Cardiac muscle cell (in vitro differentiated cells and primary cell): ENCODE measurements around the gene PHACTR3. TPM values are rescaled to one million over a fixed set of nuclear protein-coding genes. Genes with fewer than 3 reads are reported as not detected.

ENCODE experiments used
- DNase-seq, 2 donors: peaks; one replicate each; pipeline versions ENCODE4 v3.0.0 to v3.0.0-alpha.2; 2010 to 2017; ENCODE audit warnings: low read depth in 1 of 2, low spot score in 1 of 2
- H3K27ac ChIP-seq: fragments of 200-600 bp; sonication (generic); 2 replicates; pipeline ENCODE4 v1.5.1; 2016
- H3K27me3 ChIP-seq: fragments of 200-600 bp; sonication (generic); 2 replicates; pipeline ENCODE4 v1.6.0; 2016; ENCODE audit warnings: control low read depth
- H3K36me3 ChIP-seq: fragments of 200-600 bp; sonication (generic); 2 replicates; pipeline ENCODE4 v1.5.1; 2016; ENCODE audit warnings: control low read depth
- H3K4me1 ChIP-seq: fragments of 200-600 bp; sonication (generic); 2 replicates; pipeline ENCODE4 v1.8.1; 2017; ENCODE audit warnings: low read depth, mild to moderate bottlenecking, mixed run types
- H3K4me3 ChIP-seq: fragments of 200-600 bp; sonication (generic); 2 replicates; pipeline ENCODE4 v1.5.1; 2016; ENCODE audit warnings: mild to moderate bottlenecking
- H3K9me3 ChIP-seq: fragments of 200-600 bp; sonication (generic); 2 replicates; pipeline ENCODE4 v1.5.1; 2017; ENCODE audit warnings: low read depth, mild to moderate bottlenecking, control low read depth
- polyA plus RNA-seq: library from polyadenylated mRNA; unstranded; fragments of >200 nt; fragmentation: Nextera tagmentation; extraction: Ambion mirVana; gene quantifications from 2 replicates; pipeline ENCODE4 v1.2.1, GENCODE V29; 2016
- total RNA-seq: library from RNA; depleted of rRNA; stranded (reverse); fragments of >200 nt; gene quantifications from 2 replicates; pipeline ENCODE4 v1.2.3, GENCODE V29; 2016
- TF ChIP-seq, protein P1 (sequence below): IDR thresholded peaks from 2 replicates; pipeline ENCODE4 v1.5.1; 2012; ENCODE audit warnings: low read depth, mild to moderate bottlenecking, low read length

The PHACTR3 gene
- total and polyA plus RNA-seq, 2 experiments from 2014 or later, result 0.55 to 17.0 TPM

DNA sequence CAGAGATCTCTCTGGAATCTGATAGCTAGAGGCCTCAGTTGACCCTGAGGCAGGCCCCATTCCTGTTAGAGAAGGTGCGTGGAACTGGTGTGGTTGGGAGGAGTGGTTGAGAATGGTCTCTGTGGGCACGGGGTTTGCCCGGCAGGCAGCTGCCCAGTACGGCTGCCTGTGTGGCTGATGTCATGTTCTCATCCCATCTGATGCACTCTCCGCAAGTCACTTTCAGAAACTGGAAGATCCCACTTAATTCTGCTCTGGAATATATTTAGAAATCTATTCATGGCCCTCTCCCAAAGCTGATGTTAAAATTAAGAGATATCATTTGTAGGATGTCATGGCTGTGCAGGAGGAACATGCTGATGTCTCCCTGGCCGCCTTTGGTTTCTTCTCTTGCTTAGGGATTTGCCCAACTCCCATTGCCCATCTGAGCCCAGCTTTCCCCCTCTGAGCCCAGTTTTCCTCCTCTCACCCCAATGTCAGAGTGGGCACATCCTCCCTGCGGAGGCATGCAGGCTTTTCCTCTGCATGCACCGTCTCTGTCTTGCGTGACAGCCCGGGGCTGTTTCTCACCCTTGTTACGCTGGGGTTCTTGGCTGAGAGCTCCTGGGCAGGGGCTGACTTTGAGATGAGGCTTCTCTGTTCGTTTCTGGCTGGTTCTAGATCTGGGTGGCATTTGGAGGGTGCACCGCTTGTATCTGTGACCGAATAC, 21.0 kb downstream of the PHACTR3 start:
- H3K9me3 ChIP-seq, result peaks cover 4% of the 10 kb centered on the region
- no peak overlapping the region for H3K4me3 ChIP-seq
- no peaks in the 10 kb centered on the region for H3K27me3 ChIP-seq
- no peak overlapping the region for H3K27ac ChIP-seq
- DNase-seq, result no peak
- no peaks in the 10 kb centered on the region for H3K36me3 ChIP-seq
- no peaks in the 10 kb centered on the region for H3K4me1 ChIP-seq
- TF ChIP-seq, protein P1, sequence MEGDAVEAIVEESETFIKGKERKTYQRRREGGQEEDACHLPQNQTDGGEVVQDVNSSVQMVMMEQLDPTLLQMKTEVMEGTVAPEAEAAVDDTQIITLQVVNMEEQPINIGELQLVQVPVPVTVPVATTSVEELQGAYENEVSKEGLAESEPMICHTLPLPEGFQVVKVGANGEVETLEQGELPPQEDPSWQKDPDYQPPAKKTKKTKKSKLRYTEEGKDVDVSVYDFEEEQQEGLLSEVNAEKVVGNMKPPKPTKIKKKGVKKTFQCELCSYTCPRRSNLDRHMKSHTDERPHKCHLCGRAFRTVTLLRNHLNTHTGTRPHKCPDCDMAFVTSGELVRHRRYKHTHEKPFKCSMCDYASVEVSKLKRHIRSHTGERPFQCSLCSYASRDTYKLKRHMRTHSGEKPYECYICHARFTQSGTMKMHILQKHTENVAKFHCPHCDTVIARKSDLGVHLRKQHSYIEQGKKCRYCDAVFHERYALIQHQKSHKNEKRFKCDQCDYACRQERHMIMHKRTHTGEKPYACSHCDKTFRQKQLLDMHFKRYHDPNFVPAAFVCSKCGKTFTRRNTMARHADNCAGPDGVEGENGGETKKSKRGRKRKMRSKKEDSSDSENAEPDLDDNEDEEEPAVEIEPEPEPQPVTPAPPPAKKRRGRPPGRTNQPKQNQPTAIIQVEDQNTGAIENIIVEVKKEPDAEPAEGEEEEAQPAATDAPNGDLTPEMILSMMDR, result no peak

GRCh38 chr20:59627298-59627697, 23.0 kb downstream of the PHACTR3 start:
- H3K4me3 ChIP-seq, result no peak overlapping the region
- H3K9me3 ChIP-seq, result peaks cover 4% of the 10 kb centered on the region
- TF ChIP-seq, protein P1, result no peak
- DNase-seq, result no peak
- H3K27ac ChIP-seq, result no peak overlapping the region
- no peaks in the 10 kb centered on the region for H3K36me3 ChIP-seq
- no peaks in the 10 kb centered on the region for H3K4me1 ChIP-seq
- no peaks in the 10 kb centered on the region for H3K27me3 ChIP-seq

DNA sequence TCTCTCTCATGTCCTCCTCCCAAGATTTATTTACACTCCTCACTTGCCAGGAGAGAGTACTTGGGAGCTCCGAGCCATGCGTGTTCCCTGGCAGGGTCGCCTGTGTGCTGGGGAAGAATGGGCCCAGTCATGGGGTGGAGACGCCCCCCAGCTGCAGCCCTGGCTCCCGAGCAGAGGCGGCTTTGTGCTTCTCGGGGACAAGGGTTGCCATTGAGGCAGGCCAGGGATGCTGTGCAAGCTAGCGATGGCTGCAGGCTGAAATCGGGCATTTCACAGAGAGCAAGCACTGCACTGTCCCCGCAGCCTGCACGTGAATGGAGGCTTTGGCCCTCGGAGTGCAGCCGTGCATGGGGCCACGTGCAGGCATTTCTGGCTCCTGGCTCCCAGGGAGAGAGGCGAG, 23.8 kb downstream of the PHACTR3 start:
- H3K4me3 ChIP-seq, result no peak overlapping the region
- H3K4me1 ChIP-seq, result no peaks in the 10 kb centered on the region
- H3K27me3 ChIP-seq, result no peaks in the 10 kb centered on the region
- TF ChIP-seq, protein P1, result no peak
- no peak for DNase-seq
- no peaks in the 10 kb centered on the region for H3K36me3 ChIP-seq
- peaks cover 4% of the 10 kb centered on the region for H3K9me3 ChIP-seq
- H3K27ac ChIP-seq, result no peak overlapping the region

DNA sequence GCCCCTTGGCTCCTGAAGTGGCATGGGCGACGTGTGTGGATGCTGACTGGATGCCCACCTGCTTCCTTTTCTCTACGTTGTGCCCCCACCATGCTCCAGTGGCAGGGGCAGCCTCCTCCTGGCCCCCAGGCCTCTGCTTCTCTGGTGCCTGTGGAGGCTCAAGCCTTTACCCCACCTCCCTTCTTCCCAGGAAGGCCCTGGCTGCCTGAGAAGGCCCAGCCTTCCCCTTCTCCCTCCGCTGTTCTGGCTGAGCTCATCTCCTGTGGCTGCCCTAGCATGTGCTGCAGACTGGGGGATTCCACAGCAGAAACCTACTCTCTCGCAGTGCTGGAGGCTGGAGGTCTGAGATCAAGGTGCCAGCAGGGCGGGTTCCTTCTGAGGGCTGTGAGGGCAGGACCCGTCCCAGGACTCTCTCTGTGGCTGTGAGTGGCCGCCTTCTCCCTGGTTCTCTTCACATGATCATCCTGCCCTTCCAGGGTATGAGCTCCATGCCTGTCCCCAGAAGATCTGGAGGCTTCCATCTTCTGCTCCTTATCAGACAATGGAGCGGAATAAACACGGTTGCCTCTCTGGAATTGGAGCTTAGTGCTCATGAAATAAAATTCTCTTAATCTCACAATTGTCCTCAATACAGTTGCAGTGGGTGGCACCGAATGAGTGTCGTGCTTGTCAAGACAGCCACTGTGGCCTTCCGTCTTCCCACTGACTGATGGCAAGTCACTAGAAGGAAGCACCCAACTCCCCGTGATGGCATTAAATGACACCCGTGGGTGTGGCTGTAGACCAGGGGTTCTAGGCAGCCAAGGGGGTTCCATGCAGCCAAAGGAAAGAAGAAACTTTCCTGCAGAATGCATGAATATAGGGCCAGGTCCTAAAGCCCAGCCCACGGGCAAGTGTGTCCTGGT, 25.1 kb downstream of the PHACTR3 start:
- Histone ChIP-seq H3K4me3 (no peak overlapping the region), H3K9me3 (peaks cover 4% of the 10 kb centered on the region), H3K36me3 (no peaks in the 10 kb centered on the region), H3K27ac (no peak overlapping the region), H3K4me1 (no peaks in the 10 kb centered on the region), H3K27me3 (no peaks in the 10 kb centered on the region)
- DNase-seq, result no peak
- TF ChIP-seq, protein P1, result no peak

DNA sequence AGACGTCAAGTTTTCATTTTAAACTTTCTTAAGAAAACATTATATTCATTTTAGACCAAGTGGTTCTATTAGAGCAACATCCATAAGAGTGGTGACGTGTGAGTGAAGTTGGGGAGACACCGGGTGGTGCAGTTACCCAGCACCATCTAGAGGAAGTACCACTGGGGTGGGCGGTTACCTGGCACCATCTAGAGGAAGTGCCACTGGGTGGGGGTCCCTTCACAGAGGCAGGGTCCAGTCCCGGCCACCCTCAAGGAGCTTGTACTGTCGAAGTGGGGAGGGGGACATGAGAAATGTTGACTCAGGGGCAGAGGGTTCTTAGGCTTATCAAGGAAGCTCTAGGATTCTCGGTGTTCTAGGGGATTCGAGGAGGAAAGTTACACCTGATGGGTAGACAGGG, 26.2 kb downstream of the PHACTR3 start:
- Histone ChIP-seq H3K9me3 (peaks cover 4% of the 10 kb centered on the region), H3K27ac (no peak overlapping the region), H3K4me3 (no peak overlapping the region), H3K4me1 (no peaks in the 10 kb centered on the region), H3K36me3 (no peaks in the 10 kb centered on the region), H3K27me3 (no peaks in the 10 kb centered on the region)
- TF ChIP-seq, protein P1, result no peak
- DNase-seq, result no peak
